ENCODE data around the gene LARP6. TPM values are rescaled to one million over a fixed set of nuclear protein-coding genes. Genes with fewer than 3 reads are reported as not detected.

Gene LARP6
- total and polyA plus RNA-seq, 2 of the 13 experiments (the other 11 are each of a cell fraction or from before 2014, with no cell fraction given): 2.9 to 8.2 TPM

DNA sequence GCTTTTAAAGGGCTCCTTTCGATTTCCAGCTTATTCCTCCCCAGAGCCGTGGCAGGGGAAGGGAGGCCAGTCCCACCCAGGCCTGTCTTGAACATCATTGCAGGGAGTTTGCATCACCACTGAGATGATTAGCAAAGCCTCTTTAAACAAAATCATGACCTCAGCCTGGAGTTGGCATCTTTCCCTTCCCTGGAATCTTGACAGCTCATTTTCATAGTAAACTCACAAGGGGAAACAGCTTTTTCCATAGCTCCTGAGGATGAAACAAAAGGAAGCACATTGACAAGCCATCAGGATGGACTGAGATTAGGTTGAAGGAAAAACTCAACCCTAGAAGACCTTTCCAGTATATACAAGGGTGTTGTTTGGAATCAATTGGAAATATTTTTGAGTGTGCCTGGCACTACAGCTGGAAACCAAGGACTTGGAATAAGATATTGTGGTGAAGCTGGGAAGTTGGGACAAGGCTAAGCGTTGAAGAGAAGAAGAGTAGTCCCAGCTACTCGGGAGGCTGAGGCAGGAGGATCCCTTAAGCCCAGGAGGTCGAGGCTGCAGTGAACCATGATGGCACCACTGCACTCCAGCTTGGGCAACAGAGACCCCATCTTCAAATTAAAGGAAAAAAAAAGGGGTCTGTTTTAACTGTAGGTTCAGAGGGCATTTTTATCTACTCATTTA is 3.1 kb upstream of the LARP6 start (continued):
- TF ChIP-seq, protein P1, sequence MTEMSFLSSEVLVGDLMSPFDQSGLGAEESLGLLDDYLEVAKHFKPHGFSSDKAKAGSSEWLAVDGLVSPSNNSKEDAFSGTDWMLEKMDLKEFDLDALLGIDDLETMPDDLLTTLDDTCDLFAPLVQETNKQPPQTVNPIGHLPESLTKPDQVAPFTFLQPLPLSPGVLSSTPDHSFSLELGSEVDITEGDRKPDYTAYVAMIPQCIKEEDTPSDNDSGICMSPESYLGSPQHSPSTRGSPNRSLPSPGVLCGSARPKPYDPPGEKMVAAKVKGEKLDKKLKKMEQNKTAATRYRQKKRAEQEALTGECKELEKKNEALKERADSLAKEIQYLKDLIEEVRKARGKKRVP (CRISPR knock-in tag; IDR thresholded peaks at IDR 0.05): peak in 1 of 2 experiments; percentile 91; a peak in 2 of 4 replicates
- TF ChIP-seq ZNF883 (CRISPR knock-in tag; IDR thresholded peaks at IDR 0.05; ENCODE audit: not compliant biosample characterization): no peak
- TF ChIP-seq HNF4A (CRISPR knock-in tag; IDR thresholded peaks at IDR 0.05): no peak
- TF ChIP-seq DPF2 (CRISPR knock-in tag; IDR thresholded peaks at IDR 0.05; ENCODE audit: borderline replicate concordance, low read depth): no peak
- no peak for TF ChIP-seq PLRG1 (conservative IDR thresholded peaks at IDR 0.05)
- TF ChIP-seq MLXIP (CRISPR knock-in tag; IDR thresholded peaks at IDR 0.05; ENCODE audit: borderline replicate concordance): no peak
- TF ChIP-seq CEBPB (IDR thresholded peaks at IDR 0.05; ENCODE audit: borderline replicate concordance, low read depth, low read length): peak; percentile 29; the same call in 1 of the 2 replicates
- TF ChIP-seq U2AF2 (IDR thresholded peaks at IDR 0.05; ENCODE audit: low read depth, low read length): no peak
- TF ChIP-seq SMAD3 (CRISPR knock-in tag; IDR thresholded peaks at IDR 0.05): no peak
- TF ChIP-seq NR3C1 (CRISPR knock-in tag; IDR thresholded peaks at IDR 0.05): no peak
